B cell (primary cell): ENCODE measurements around the gene PXK. TPM values are rescaled to one million over a fixed set of nuclear protein-coding genes. Genes with fewer than 3 reads are reported as not detected.

Experiments used
- ATAC-seq: fragments of 200-7000 bp; cut with Tn5 transposase; one replicate; pipeline ENCODE4 v1.10.0; 2021; ENCODE audit warnings: low read depth, mild to moderate bottlenecking, moderate number of reproducible peaks, moderate library complexity
- CTCF ChIA-PET: fragments of 350-600 bp; sonication (Branson Sonifier 250); formaldehyde crosslinking; loops from one replicate; lab custom pipeline; 2021; ENCODE audit warnings: antibody characterized with exemption, inconsistent platforms; lab: Charles Lee
- POLR2A ChIA-PET: fragments of 350-600 bp; sonication (Branson Sonifier 250); formaldehyde crosslinking; loops from one replicate; lab custom pipeline; 2021; ENCODE audit warnings: antibody characterized with exemption; lab: Charles Lee
- DNase-seq: peaks from one replicate; pipeline ENCODE4 v3.0.0; 2013
- H2AFZ ChIP-seq: 2 replicates; pipeline ENCODE4 v1.6.1; 2012; ENCODE audit warnings: mild to moderate bottlenecking, low read depth, low read length; ENCODE audit not compliant: insufficient read depth, poor library complexity, severe bottlenecking
- H3K27ac ChIP-seq, 2 donors: 1 replicate in 1 of 2; 2 replicates in 1 of 2; pipeline ENCODE4 v1.5.1; 2012 to 2013; ENCODE audit warnings: low read length in 2 of 2, mild to moderate bottlenecking in 2 of 2, moderate library complexity in 1 of 2
- H3K27me3 ChIP-seq, 4 experiments: fragments of 200-600 bp in 1 of 4; sonication (generic) in 1 of 4; replicated peaks in 1 of 4; 1 replicate in 2 of 4; 2 replicates in 2 of 4; pipeline versions ENCODE4 v1.6.1 to v1.7.0; 2013 to 2016; ENCODE audit warnings: low read length in 3 of 4, mild to moderate bottlenecking in 2 of 4, mixed read lengths in 1 of 4, moderate library complexity in 1 of 4; ENCODE audit not compliant: insufficient read depth in 4 of 4, control insufficient read depth in 3 of 4; ENCODE audit errors: control extremely low read depth in 1 of 4
- H3K36me3 ChIP-seq, 2 experiments: replicated peaks in 1 of 2; 1 replicate in 1 of 2; 2 replicates in 1 of 2; pipeline versions ENCODE4 v1.6.1 to v1.7.1; 2013; ENCODE audit warnings: low read length in 1 of 2; ENCODE audit not compliant: insufficient read depth in 2 of 2, control insufficient read depth in 1 of 2; ENCODE audit errors: control extremely low read depth in 1 of 2, extremely low read depth in 1 of 2
- H3K4me1 ChIP-seq, 2 donors: fragments of 200-600 bp in 1 of 2; sonication (generic) in 1 of 2; 1 replicate in 1 of 2; 2 replicates in 1 of 2; pipeline versions ENCODE4 v1.5.1 to v1.6.1; 2013 to 2017; ENCODE audit warnings: low read length in 2 of 2; ENCODE audit not compliant: control insufficient read depth in 2 of 2, insufficient read depth in 2 of 2
- H3K4me2 ChIP-seq: replicated peaks from 2 replicates; pipeline ENCODE3; 2012; ENCODE audit warnings: mild to moderate bottlenecking, low read depth, low read length; ENCODE audit not compliant: poor library complexity, severe bottlenecking
- H3K4me3 ChIP-seq, 5 experiments: fragments of 200-600 bp in 1 of 5; sonication (generic) in 1 of 5; 1 replicate in 3 of 5; 2 replicates in 2 of 5; pipeline versions ENCODE4 v1.5.1 to v1.7.0; 2011 to 2016; ENCODE audit warnings: low read length in 4 of 5, mild to moderate bottlenecking in 4 of 5, low read depth in 2 of 5, control low read depth in 1 of 5, moderate library complexity in 1 of 5; ENCODE audit not compliant: insufficient read depth in 1 of 5; ENCODE audit errors: control extremely low read depth in 1 of 5, extremely low read depth in 1 of 5
- H3K79me2 ChIP-seq: fragments of 200-600 bp; sonication (generic); one replicate; pipeline ENCODE4 v1.6.0; 2016; ENCODE audit warnings: low read length; ENCODE audit not compliant: control insufficient read depth, insufficient read depth
- H3K9ac ChIP-seq: fragments of 200-600 bp; sonication (generic); 2 replicates; pipeline ENCODE4 v1.6.1; 2017; ENCODE audit warnings: mild to moderate bottlenecking, low read length, moderate library complexity
- H3K9me3 ChIP-seq, 3 donors: one replicate each; pipeline versions ENCODE4 v1.6.1 to v1.7.1; 2013; ENCODE audit warnings: low read length in 2 of 3; ENCODE audit not compliant: control insufficient read depth in 2 of 3, insufficient read depth in 1 of 3; ENCODE audit errors: control extremely low read depth in 1 of 3
- H4K20me1 ChIP-seq: 2 replicates; pipeline ENCODE4 v1.6.0; 2012; ENCODE audit warnings: mild to moderate bottlenecking, low read length; ENCODE audit not compliant: insufficient read depth, control insufficient read depth, poor library complexity, severe bottlenecking
- H3K27ac Mint-ChIP-seq: one replicate; pipeline ENCODE4 v1.8.0; 2021; ENCODE audit warnings: mixed read lengths
- H3K27me3 Mint-ChIP-seq: one replicate; pipeline ENCODE4 v1.8.0; 2021; ENCODE audit warnings: mixed read lengths
- H3K4me1 Mint-ChIP-seq: one replicate; pipeline ENCODE4 v1.8.0; 2021; ENCODE audit warnings: mixed read lengths
- H3K4me3 Mint-ChIP-seq: one replicate; pipeline ENCODE4 v1.8.0; 2021; ENCODE audit warnings: mixed read lengths
- H3K9me3 Mint-ChIP-seq: one replicate; pipeline ENCODE4 v1.8.0; 2022; ENCODE audit warnings: mixed read lengths; ENCODE audit not compliant: insufficient read depth
- EZH2 ChIP-seq: IDR thresholded peaks from 2 replicates; pipeline ENCODE4 v1.6.1; 2012; ENCODE audit warnings: borderline replicate concordance, low read depth, mild to moderate bottlenecking, moderate library complexity, low read length; ENCODE audit not compliant: insufficient read depth, poor library complexity, severe bottlenecking
- WGBS: methylation state at CpG from one replicate; pipeline ENCODE4 v1.1.5; 2013; ENCODE audit warnings: missing lambda C conversion rate; ENCODE audit not compliant: insufficient coverage; 5-methylcytosine and 5-hydroxymethylcytosine counted together
- intact Hi-C: fragments of 100-400 bp; cut with micrococcal nuclease; formaldehyde crosslinking; loops from one replicate; pipeline ENCODE4 v1.10.0; 2022
- polyA plus RNA-seq: library from polyadenylated mRNA; depleted of rRNA; stranded (reverse); fragments of >200 nt; gene quantifications from 2 replicates; pipeline ENCODE4 v1.2.3, GENCODE V29; 2012
- total RNA-seq, 2 donors: library from RNA; stranded (reverse); fragments of 120-200 nt in 1 of 2; gene quantifications; 1 replicate in 1 of 2; 2 replicates in 1 of 2; pipeline versions ENCODE4 v1.2.3 to v1.2.4, GENCODE V29; 2013 to 2022
- TF ChIP-seq, protein P1 (sequence below): fragments of 200-600 bp; IDR thresholded peaks from one replicate; pipeline ENCODE4 v1.8.0; 2022; ENCODE audit warnings: antibody characterized with exemption, mild to moderate bottlenecking

Gene PXK
- total and polyA plus RNA-seq, 2 donors (not counting 1 experiment from before 2014, with no cell fraction given), result 46.8 to 104 TPM

GRCh38 chr3:58408906-58409305 is 76.2 kb downstream of the PXK start:
- ChIA-PET CTCF (interaction anchor here (1.1 to 1.7 kb wide), 4 partner anchors 75 to 221 kb away, joined by 3 to 11 read pairs (median 4); no protein-coding TSS in a partner anchor), POLR2A (no interaction called here)
- H3K27me3 Mint-ChIP-seq, result no peaks in the 10 kb centered on the region
- 10% methylated on average over 2 of the region's 5 CpGs for WGBS
- Histone ChIP-seq H3K9me3 (no peaks in the 10 kb centered on the region), H3K27me3 (no peaks in the 10 kb centered on the region), H3K36me3 (peaks cover 4 to 64% of the 10 kb centered on the region in 2 experiments), H3K9ac (no peak overlapping the region), H4K20me1 (no peaks in the 10 kb centered on the region), H3K27ac (peak overlapping the region in 1 of 2 donors; percentile 35), H3K4me3 (no peak overlapping the region), H3K4me1 (peaks cover 9% of the 10 kb centered on the region in 2 donors), H2AFZ (no peak overlapping the region), H3K4me2 (peak overlapping the region; percentile 2), H3K79me2 (peaks cover 32% of the 10 kb centered on the region)
- H3K9me3 Mint-ChIP-seq, result no peaks in the 10 kb centered on the region
- TF ChIP-seq EZH2, result no peak
- TF ChIP-seq, protein P1, sequence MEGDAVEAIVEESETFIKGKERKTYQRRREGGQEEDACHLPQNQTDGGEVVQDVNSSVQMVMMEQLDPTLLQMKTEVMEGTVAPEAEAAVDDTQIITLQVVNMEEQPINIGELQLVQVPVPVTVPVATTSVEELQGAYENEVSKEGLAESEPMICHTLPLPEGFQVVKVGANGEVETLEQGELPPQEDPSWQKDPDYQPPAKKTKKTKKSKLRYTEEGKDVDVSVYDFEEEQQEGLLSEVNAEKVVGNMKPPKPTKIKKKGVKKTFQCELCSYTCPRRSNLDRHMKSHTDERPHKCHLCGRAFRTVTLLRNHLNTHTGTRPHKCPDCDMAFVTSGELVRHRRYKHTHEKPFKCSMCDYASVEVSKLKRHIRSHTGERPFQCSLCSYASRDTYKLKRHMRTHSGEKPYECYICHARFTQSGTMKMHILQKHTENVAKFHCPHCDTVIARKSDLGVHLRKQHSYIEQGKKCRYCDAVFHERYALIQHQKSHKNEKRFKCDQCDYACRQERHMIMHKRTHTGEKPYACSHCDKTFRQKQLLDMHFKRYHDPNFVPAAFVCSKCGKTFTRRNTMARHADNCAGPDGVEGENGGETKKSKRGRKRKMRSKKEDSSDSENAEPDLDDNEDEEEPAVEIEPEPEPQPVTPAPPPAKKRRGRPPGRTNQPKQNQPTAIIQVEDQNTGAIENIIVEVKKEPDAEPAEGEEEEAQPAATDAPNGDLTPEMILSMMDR, result no peak
- intact Hi-C loops, result no loop called here
- no peak overlapping the region for H3K4me3 Mint-ChIP-seq
- DNase-seq (no peak), ATAC-seq (no peak)
- H3K27ac Mint-ChIP-seq, result peak overlapping the region; percentile 65
- peaks cover 36% of the 10 kb centered on the region for H3K4me1 Mint-ChIP-seq

- Histone ChIP-seq H3K9me3 (no peaks in the 10 kb centered on the region), H3K4me2 (no peak overlapping the region), H3K79me2 (peaks cover 32% of the 10 kb centered on the region), H3K27ac (peak overlapping the region in 1 of 2 donors; percentile 35), H4K20me1 (no peaks in the 10 kb centered on the region), H3K36me3 (peaks cover 2 to 58% of the 10 kb centered on the region in 2 experiments), H3K4me3 (no peak overlapping the region), H3K27me3 (no peaks in the 10 kb centered on the region), H3K9ac (no peak overlapping the region), H2AFZ (no peak overlapping the region), H3K4me1 (peaks cover 10 to 14% of the 10 kb centered on the region in 2 donors)
- intact Hi-C loops, result loop anchor here (5.0 kb wide), 1 partner anchor 222 kb away; no protein-coding TSS in a partner anchor
- Mint-ChIP-seq H3K4me3 (no peak overlapping the region), H3K27ac (peak overlapping the region; percentile 65), H3K27me3 (no peaks in the 10 kb centered on the region), H3K4me1 (peaks cover 37% of the 10 kb centered on the region), H3K9me3 (no peaks in the 10 kb centered on the region)
- POLR2A ChIA-PET, result no interaction called here
- no peak for DNase-seq
- 95% methylated on average over 3 of the region's 3 CpGs for WGBS
- no peak for ATAC-seq
- CTCF ChIA-PET, result interaction anchor here (1.1 to 4.4 kb wide), 6 partner anchors 8 to 222 kb away, joined by 3 to 30 read pairs (median 4); no protein-coding TSS in a partner anchor
- TF ChIP-seq, protein P1, result no peak
- TF ChIP-seq EZH2, result no peak
These were observed 77.0 kb downstream of the PXK start for GRCh38 chr3:58409663-58410062.
